ENCODE data around the gene MBOAT1. TPM values are rescaled to one million over a fixed set of nuclear protein-coding genes. Genes with fewer than 3 reads are reported as not detected.
"Not testable (repeated sequence)": the region's sequence is repeated elsewhere in the genome, so short reads cannot be mapped to it uniquely, and the experiment has no call there.

The MBOAT1 gene
- total RNA-seq, 1 donor from 2014 or later = 3.0 TPM

DNA sequence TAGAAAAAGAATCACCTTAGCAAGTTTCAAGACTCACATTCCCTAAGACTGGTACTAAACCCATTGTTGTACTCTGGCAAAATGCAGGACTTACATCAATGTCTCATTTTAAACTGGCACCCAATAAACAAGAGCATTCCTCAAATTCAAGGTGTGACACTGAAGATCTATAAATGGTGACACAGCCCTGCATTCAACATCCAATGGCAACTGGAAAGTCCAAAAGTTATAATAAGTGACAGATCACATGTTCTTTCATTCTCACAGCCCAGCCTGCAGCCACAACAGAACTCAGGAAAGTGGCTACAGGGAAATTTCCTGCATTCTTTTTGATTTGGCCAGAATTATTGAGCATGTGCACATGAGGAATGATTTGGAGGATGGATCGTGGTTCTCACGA lies 57.5 kb downstream of the MBOAT1 start:
- Mint-ChIP-seq H3K4me1 (ENCODE audit: low read depth) (no peaks in the 10 kb centered on the region), H3K27me3 (no peaks in the 10 kb centered on the region), H3K27ac (no peak overlapping the region), H3K4me3 (ENCODE audit: low read depth) (no peak overlapping the region), H3K9me3 (ENCODE audit: low read depth) (peaks cover 2% of the 10 kb centered on the region), H3K36me3 (ENCODE audit: insufficient read depth) (no peaks in the 10 kb centered on the region)
- TF ChIP-seq, protein P1, sequence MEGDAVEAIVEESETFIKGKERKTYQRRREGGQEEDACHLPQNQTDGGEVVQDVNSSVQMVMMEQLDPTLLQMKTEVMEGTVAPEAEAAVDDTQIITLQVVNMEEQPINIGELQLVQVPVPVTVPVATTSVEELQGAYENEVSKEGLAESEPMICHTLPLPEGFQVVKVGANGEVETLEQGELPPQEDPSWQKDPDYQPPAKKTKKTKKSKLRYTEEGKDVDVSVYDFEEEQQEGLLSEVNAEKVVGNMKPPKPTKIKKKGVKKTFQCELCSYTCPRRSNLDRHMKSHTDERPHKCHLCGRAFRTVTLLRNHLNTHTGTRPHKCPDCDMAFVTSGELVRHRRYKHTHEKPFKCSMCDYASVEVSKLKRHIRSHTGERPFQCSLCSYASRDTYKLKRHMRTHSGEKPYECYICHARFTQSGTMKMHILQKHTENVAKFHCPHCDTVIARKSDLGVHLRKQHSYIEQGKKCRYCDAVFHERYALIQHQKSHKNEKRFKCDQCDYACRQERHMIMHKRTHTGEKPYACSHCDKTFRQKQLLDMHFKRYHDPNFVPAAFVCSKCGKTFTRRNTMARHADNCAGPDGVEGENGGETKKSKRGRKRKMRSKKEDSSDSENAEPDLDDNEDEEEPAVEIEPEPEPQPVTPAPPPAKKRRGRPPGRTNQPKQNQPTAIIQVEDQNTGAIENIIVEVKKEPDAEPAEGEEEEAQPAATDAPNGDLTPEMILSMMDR (IDR thresholded peaks at IDR 0.05; ENCODE audit: unreplicated experiment) = no peak
- DNase-seq (ENCODE audit: low spot score, unreplicated experiment) = no peak

DNA sequence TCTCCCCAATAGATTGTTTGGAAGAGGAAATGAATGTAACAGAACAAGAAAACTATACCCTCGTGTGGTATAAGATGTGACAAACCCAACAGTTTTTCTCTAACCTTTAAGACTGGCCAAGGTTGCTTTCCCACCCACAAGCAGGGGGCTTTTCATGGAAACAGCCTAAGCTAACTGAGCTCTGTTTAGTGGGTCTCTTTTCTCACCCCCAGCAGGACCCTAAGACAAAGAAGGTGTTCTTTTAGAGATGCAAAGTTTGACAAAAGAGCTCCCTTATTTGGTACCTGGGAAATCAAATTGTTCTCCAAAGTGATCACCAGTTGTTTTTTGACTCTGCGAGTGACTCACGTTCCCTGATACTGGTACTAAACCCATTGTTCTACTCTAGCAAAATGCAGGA lies 59.1 kb downstream of the MBOAT1 start:
- Mint-ChIP-seq H3K27ac (no peak overlapping the region), H3K4me3 (ENCODE audit: low read depth) (no peak overlapping the region), H3K4me1 (ENCODE audit: low read depth) (no peaks in the 10 kb centered on the region), H3K9me3 (ENCODE audit: low read depth) (peaks cover 2% of the 10 kb centered on the region), H3K27me3 (no peaks in the 10 kb centered on the region), H3K36me3 (ENCODE audit: insufficient read depth) (no peaks in the 10 kb centered on the region)
- TF ChIP-seq, protein P1 (IDR thresholded peaks at IDR 0.05; ENCODE audit: unreplicated experiment) = no peak
- DNase-seq (ENCODE audit: low spot score, unreplicated experiment) = no peak

DNA sequence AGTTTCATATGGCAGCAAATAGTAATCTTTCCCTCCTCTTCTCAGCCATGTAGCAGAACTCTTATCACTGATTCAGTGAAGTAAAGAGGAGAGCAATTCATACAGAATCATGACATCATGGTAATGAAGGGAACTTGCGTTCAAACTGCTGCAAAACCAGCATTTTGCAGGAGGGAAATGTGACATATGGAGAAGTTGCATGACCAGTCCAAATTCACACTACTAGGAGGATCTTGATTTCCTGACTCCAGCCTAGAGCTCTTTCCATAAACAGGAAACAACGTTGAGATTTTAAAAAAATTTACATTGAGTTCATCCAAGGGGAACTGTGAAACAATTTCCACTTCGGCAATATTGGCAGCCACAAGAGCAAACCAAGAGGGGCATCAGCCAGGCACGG lies 63.8 kb downstream of the MBOAT1 start:
- Mint-ChIP-seq H3K36me3 (ENCODE audit: insufficient read depth) (no peaks in the 10 kb centered on the region), H3K4me1 (ENCODE audit: low read depth) (no peaks in the 10 kb centered on the region), H3K9me3 (ENCODE audit: low read depth) (peaks cover 2% of the 10 kb centered on the region), H3K27ac (no peak overlapping the region), H3K4me3 (ENCODE audit: low read depth) (no peak overlapping the region), H3K27me3 (no peaks in the 10 kb centered on the region)
- TF ChIP-seq, protein P1 (IDR thresholded peaks at IDR 0.05; ENCODE audit: unreplicated experiment) = no peak
- DNase-seq (ENCODE audit: low spot score, unreplicated experiment) = no peak

DNA sequence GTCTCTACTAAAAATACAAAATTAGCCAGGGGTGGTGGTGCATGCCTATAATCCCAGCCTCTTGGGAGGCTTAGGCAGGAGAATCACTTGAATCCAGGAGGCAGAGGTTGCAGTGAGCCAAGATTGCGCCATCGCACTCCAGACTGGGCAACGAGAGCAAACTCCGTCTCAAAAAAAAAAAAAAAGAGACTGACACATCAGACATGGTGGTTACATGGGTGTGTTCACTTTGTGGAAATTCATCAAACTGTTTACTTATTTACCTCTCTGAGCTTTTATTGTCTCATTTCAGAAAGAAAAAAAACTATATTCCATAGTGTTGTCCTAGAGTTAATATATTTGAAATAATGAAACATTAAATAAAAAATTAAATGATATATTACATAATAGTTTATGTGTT lies 64.8 kb downstream of the MBOAT1 start:
- peaks cover 1% of the 10 kb centered on the region for H3K9me3 Mint-ChIP-seq (ENCODE audit: low read depth)
- no peak overlapping the region for H3K4me3 Mint-ChIP-seq (ENCODE audit: low read depth)
- TF ChIP-seq, protein P1 (IDR thresholded peaks at IDR 0.05; ENCODE audit: unreplicated experiment) = no peak
- no peak for DNase-seq (ENCODE audit: low spot score, unreplicated experiment)
- no peaks in the 10 kb centered on the region for H3K36me3 Mint-ChIP-seq (ENCODE audit: insufficient read depth)
- H3K27me3 Mint-ChIP-seq = no peaks in the 10 kb centered on the region
- H3K4me1 Mint-ChIP-seq (ENCODE audit: low read depth) = no peaks in the 10 kb centered on the region
- no peak overlapping the region for H3K27ac Mint-ChIP-seq

DNA sequence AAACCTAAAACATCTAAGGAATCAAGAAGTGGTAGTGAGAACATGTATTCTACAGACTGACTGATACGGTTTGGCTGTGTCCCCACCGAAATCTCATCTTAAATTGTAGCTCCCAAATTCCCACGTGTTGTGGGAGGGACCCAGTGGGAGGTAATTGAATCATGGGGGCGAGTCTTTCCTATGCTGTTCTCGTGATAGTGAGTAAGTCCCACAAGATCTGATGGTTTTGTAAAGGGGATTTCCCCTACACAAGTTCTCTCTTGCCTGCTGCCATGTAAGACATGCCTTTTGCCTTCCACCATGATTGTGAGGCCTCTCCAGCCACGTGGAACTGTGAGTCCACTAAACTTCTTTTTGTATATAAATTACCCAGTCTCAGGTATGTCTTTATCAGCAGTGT lies 65.4 kb downstream of the MBOAT1 start:
- not testable (repeated sequence) for H3K27me3 Mint-ChIP-seq; H3K9me3 Mint-ChIP-seq (ENCODE audit: low read depth); H3K4me3 Mint-ChIP-seq (ENCODE audit: low read depth); H3K27ac Mint-ChIP-seq; H3K4me1 Mint-ChIP-seq (ENCODE audit: low read depth); H3K36me3 Mint-ChIP-seq (ENCODE audit: insufficient read depth); DNase-seq (ENCODE audit: low spot score, unreplicated experiment)

DNA sequence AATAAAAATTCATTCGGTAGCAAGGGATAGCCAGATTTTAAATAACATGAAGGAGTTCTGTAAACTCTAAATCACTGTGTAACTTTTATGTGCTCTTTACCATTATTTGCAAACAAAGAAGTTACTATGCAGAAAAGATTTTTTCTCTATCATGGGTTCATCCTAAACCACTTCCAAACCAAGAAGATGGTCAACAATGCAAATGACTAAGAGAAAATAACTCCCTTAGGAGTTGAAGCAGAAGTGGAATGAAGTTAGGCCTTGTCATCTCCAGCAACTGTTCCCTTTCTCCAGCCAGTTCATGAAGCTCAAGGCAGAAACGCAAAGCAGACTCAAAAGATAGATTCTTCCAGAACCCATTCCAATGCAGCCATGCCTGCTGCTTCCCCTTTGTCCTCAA lies 66.0 kb downstream of the MBOAT1 start:
- TF ChIP-seq, protein P1 (IDR thresholded peaks at IDR 0.05; ENCODE audit: unreplicated experiment) = no peak
- Mint-ChIP-seq H3K27me3 (no peaks in the 10 kb centered on the region), H3K27ac (no peak overlapping the region), H3K4me3 (ENCODE audit: low read depth) (no peak overlapping the region), H3K9me3 (ENCODE audit: low read depth) (no peaks in the 10 kb centered on the region), H3K4me1 (ENCODE audit: low read depth) (no peaks in the 10 kb centered on the region), H3K36me3 (ENCODE audit: insufficient read depth) (no peaks in the 10 kb centered on the region)
- DNase-seq (ENCODE audit: low spot score, unreplicated experiment) = no peak
